ENCODE measurements around the gene ANKLE2. TPM values are rescaled to one million over a fixed set of nuclear protein-coding genes. Genes with fewer than 3 reads are reported as not detected.

ANKLE2 gene
- total RNA-seq, 1 donor from 2014 or later: 96.2 TPM

DNA sequence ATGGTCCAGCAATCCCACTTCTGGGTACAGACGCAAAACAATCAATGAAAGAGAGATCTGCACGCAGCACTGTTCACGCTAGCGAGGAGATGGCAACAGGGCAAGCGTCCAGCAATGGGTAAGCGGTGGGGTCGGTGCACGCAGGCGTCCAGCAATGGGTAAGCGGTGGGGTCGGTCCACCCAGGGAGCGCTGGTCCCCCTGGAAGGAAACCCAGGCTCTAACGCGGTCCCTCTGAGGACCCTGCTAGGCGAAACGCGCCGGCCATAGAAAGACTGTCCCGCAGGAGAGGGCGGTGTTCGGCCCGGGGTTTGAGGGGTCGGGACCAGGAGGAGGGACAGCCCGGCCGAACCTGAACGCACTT lies 51.6 kb downstream of the ANKLE2 start:
- H3K27me3 Mint-ChIP-seq (ENCODE audit: unreplicated experiment): peaks cover 17% of the 10 kb centered on the region
- peak overlapping the region; percentile 92 for H3K27ac Mint-ChIP-seq (ENCODE audit: unreplicated experiment)
- peak overlapping the region; percentile 98 for H3K4me3 Mint-ChIP-seq (ENCODE audit: unreplicated experiment)

DNA sequence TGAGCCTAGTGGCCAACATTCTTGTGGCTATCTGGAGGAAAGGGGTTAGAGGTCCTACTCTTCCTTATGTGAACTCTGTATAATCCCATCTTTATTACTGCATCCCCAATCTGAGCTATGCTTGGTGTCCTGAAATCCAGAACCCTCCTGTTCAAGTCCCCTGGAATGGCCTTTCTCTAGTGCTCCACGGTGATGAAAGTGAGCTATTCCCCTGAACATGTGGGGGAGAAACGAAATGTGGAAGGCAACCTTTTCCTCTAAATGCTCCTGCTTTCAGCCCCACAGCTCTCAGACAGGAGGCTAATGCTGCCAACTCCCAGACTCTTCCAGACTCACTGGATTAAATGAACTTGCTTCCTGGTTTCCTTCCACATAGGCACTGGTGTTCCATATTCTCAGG lies 53.5 kb downstream of the ANKLE2 start:
- peak overlapping the region; percentile 35 for H3K4me3 Mint-ChIP-seq (ENCODE audit: unreplicated experiment)
- peak overlapping the region; percentile 31 for H3K27ac Mint-ChIP-seq (ENCODE audit: unreplicated experiment)
- H3K36me3 Mint-ChIP-seq (ENCODE audit: low read depth, unreplicated experiment): peaks cover 18% of the 10 kb centered on the region
- H3K4me1 Mint-ChIP-seq (ENCODE audit: unreplicated experiment): peaks cover 22% of the 10 kb centered on the region
- H3K27me3 Mint-ChIP-seq (ENCODE audit: unreplicated experiment): peaks cover 16% of the 10 kb centered on the region
- TF ChIP-seq, protein P1, sequence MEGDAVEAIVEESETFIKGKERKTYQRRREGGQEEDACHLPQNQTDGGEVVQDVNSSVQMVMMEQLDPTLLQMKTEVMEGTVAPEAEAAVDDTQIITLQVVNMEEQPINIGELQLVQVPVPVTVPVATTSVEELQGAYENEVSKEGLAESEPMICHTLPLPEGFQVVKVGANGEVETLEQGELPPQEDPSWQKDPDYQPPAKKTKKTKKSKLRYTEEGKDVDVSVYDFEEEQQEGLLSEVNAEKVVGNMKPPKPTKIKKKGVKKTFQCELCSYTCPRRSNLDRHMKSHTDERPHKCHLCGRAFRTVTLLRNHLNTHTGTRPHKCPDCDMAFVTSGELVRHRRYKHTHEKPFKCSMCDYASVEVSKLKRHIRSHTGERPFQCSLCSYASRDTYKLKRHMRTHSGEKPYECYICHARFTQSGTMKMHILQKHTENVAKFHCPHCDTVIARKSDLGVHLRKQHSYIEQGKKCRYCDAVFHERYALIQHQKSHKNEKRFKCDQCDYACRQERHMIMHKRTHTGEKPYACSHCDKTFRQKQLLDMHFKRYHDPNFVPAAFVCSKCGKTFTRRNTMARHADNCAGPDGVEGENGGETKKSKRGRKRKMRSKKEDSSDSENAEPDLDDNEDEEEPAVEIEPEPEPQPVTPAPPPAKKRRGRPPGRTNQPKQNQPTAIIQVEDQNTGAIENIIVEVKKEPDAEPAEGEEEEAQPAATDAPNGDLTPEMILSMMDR (IDR thresholded peaks at IDR 0.05; ENCODE audit: unreplicated experiment): no peak
- H3K9me3 Mint-ChIP-seq (ENCODE audit: unreplicated experiment): no peaks in the 10 kb centered on the region
- DNase-seq (ENCODE audit: low spot score): no peak

More for the DNA sequence above, 51.6 kb downstream of the ANKLE2 start:
- Mint-ChIP-seq H3K36me3 (ENCODE audit: low read depth, unreplicated experiment) (peaks cover 15% of the 10 kb centered on the region), H3K9me3 (ENCODE audit: unreplicated experiment) (no peaks in the 10 kb centered on the region), H3K4me1 (ENCODE audit: unreplicated experiment) (peaks cover 8% of the 10 kb centered on the region)
- TF ChIP-seq, protein P1 (IDR thresholded peaks at IDR 0.05; ENCODE audit: unreplicated experiment): no peak
- DNase-seq (ENCODE audit: low spot score): peak; percentile 33

DNA sequence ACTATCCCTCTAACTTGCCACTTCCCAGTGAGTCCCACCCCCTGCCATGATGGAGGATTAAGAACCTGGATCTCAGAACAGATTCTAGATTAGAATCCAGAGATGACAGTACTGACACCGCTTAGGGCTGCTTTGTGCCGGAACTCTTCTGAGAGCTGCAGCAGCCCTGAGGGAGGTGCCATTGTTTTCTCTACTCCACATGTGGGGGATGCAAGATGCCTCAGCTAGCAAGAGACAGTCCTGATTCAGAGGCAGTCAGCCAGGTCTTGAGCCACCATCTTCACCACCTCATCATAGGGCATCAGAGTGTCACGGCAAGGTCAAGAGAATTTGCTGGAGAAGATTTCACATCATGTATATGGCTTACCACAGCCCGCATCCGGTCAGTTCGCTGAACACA lies 54.4 kb downstream of the ANKLE2 start:
- peak overlapping the region; percentile 17 for H3K4me3 Mint-ChIP-seq (ENCODE audit: unreplicated experiment)
- DNase-seq (ENCODE audit: low spot score): no peak
- H3K9me3 Mint-ChIP-seq (ENCODE audit: unreplicated experiment): no peaks in the 10 kb centered on the region
- H3K36me3 Mint-ChIP-seq (ENCODE audit: low read depth, unreplicated experiment): peaks cover 18% of the 10 kb centered on the region
- H3K4me1 Mint-ChIP-seq (ENCODE audit: unreplicated experiment): peaks cover 28% of the 10 kb centered on the region
- TF ChIP-seq, protein P1 (IDR thresholded peaks at IDR 0.05; ENCODE audit: unreplicated experiment): no peak
- peaks cover 13% of the 10 kb centered on the region for H3K27me3 Mint-ChIP-seq (ENCODE audit: unreplicated experiment)
- H3K27ac Mint-ChIP-seq (ENCODE audit: unreplicated experiment): peak overlapping the region; percentile 12

DNA sequence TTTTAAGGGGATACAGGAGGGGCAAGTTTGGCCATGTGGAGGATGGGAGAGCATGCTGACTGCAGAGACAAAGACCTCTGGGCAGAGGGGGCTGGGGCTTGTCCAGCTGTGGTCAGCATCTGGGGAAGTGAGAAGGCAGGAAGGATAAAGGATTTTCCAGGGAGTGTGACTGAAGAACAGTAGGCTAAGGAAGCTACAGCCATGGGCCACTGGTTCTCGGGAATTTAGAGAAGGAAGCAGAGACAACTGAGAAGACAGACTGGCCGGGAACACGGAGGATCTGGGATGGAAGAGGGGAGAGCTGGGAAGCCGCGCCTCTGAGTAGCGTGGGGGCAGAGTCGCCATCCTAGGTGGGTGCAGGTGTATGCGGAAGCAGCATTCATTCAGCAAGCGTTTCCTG lies 58.0 kb downstream of the ANKLE2 start:
- TF ChIP-seq, protein P1 (IDR thresholded peaks at IDR 0.05; ENCODE audit: unreplicated experiment): no peak
- peak; percentile 20 for DNase-seq (ENCODE audit: low spot score)
- H3K27me3 Mint-ChIP-seq (ENCODE audit: unreplicated experiment): peaks cover 6% of the 10 kb centered on the region
- no peaks in the 10 kb centered on the region for H3K9me3 Mint-ChIP-seq (ENCODE audit: unreplicated experiment)
- H3K36me3 Mint-ChIP-seq (ENCODE audit: low read depth, unreplicated experiment): peaks cover 19% of the 10 kb centered on the region
- H3K4me1 Mint-ChIP-seq (ENCODE audit: unreplicated experiment): peaks cover 34% of the 10 kb centered on the region
- H3K27ac Mint-ChIP-seq (ENCODE audit: unreplicated experiment): peak overlapping the region; percentile 50
- H3K4me3 Mint-ChIP-seq (ENCODE audit: unreplicated experiment): peak overlapping the region; percentile 22

DNA sequence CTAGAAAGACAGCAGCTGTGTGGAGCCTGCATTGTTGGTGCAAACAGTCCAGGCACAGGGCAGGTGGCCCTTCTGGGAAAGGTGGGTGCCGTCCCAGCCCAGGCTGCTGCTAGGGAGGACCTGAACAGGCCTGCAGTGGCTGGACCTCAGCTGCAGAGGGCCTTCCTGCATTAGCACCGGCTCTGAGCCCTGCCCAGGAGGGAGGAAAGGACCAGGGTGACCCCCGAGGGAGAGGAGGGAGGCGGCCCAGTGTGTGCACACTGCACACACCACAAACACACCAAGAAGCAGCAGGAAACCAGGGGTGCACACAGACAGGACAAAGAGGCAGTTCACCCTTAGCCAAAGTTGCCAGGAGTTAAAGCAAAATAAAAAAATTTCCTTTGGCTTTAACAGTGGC lies 59.0 kb downstream of the ANKLE2 start:
- peaks cover 23% of the 10 kb centered on the region for H3K36me3 Mint-ChIP-seq (ENCODE audit: low read depth, unreplicated experiment)
- TF ChIP-seq, protein P1 (IDR thresholded peaks at IDR 0.05; ENCODE audit: unreplicated experiment): no peak
- no peak overlapping the region for H3K27ac Mint-ChIP-seq (ENCODE audit: unreplicated experiment)
- H3K27me3 Mint-ChIP-seq (ENCODE audit: unreplicated experiment): peaks cover 4% of the 10 kb centered on the region
- peaks cover 31% of the 10 kb centered on the region for H3K4me1 Mint-ChIP-seq (ENCODE audit: unreplicated experiment)
- no peak overlapping the region for H3K4me3 Mint-ChIP-seq (ENCODE audit: unreplicated experiment)
- DNase-seq (ENCODE audit: low spot score): no peak
- no peaks in the 10 kb centered on the region for H3K9me3 Mint-ChIP-seq (ENCODE audit: unreplicated experiment)
